Fibroblast of villous mesenchyme (primary cell): Measurements from ENCODE around the gene ZNF512B. TPM values are rescaled to one million over a fixed set of nuclear protein-coding genes. Genes with fewer than 3 reads are reported as not detected.
"Not testable (repeated sequence)": the region's sequence is repeated elsewhere in the genome, so short reads cannot be mapped to it uniquely, and the experiment has no call there.

Source experiments
- DNase-seq: peaks from one replicate; pipeline ENCODE4 v3.0.0-alpha.2; 2010; ENCODE audit warnings: low read depth
- H3K4me3 ChIP-seq: 2 replicates; pipeline ENCODE4 v1.5.1; 2011; ENCODE audit warnings: low read depth, mild to moderate bottlenecking, low read length
- total RNA-seq: library from RNA; depleted of rRNA; stranded (reverse); fragments of >200 nt; gene quantifications from 2 replicates; pipeline ENCODE4 v1.2.3, GENCODE V29; 2012
- TF ChIP-seq, protein P1 (sequence below): IDR thresholded peaks from 2 replicates; pipeline ENCODE4 v1.5.1; 2012; ENCODE audit warnings: low read depth, mild to moderate bottlenecking, low read length; ENCODE audit not compliant: insufficient read depth

ZNF512B gene
- total RNA-seq, 1 donor: 13.8 TPM

DNA sequence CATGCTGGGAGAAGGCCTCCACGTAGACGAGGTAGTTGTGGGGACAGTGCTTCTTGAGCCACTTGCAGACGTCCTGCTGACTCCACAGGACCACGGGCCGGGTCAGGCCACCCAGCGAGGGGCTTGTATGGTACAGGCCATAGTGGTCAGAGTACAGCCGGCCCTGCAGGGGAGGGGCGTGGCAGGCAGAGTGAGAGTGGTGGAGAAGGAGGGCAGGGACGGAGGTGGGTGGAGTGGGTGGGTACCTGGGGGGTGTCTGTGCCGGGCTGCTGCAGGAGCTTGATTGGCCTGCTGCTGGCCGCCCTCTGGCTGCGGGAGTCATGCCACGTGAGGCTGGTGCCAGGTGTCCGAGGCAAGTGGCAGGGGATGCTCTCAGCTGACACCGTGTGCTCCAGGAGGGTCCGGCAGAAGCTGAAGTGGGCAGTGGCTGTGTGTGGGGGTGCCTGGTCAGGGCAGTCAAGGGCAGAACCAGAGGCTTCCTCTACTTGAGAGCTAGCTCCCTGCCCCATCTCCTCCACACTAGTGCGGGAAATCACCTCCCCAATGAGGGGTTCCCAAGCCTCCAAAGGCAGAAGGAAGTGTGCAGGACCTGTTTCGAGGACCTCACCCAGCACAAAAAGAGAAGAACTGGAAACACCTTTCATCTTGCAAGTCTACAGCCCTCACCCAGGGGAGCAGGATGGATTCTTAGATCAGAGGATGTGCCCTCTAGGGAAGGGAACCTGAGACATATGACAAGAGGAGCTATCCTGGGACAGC is 7.4 kb upstream of the ZNF512B start:
- H3K4me3 ChIP-seq: no peak overlapping the region
- no peak for DNase-seq
- TF ChIP-seq, protein P1, sequence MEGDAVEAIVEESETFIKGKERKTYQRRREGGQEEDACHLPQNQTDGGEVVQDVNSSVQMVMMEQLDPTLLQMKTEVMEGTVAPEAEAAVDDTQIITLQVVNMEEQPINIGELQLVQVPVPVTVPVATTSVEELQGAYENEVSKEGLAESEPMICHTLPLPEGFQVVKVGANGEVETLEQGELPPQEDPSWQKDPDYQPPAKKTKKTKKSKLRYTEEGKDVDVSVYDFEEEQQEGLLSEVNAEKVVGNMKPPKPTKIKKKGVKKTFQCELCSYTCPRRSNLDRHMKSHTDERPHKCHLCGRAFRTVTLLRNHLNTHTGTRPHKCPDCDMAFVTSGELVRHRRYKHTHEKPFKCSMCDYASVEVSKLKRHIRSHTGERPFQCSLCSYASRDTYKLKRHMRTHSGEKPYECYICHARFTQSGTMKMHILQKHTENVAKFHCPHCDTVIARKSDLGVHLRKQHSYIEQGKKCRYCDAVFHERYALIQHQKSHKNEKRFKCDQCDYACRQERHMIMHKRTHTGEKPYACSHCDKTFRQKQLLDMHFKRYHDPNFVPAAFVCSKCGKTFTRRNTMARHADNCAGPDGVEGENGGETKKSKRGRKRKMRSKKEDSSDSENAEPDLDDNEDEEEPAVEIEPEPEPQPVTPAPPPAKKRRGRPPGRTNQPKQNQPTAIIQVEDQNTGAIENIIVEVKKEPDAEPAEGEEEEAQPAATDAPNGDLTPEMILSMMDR: no peak

DNA sequence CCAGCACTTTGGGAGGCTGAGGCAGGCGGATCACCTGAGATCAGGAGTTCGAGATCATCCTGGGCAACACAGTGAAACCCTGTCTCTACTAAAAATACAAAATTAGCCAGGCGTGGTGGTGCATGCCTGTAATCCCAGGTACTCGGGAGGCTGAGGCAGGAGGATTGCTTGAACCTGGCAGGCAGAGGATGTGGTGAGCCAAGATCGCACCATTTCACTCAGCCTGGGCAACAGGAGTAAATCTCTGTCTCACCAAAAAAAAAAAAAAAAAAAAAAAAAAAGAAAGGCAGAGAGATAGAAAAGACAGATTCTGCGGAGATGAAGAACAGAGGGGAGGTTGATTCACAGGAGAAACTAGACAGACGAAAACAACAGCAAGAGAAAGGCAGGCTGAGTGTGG is 6.8 kb upstream of the ZNF512B start:
- H3K4me3 ChIP-seq, DNase-seq: not testable (repeated sequence)

DNA sequence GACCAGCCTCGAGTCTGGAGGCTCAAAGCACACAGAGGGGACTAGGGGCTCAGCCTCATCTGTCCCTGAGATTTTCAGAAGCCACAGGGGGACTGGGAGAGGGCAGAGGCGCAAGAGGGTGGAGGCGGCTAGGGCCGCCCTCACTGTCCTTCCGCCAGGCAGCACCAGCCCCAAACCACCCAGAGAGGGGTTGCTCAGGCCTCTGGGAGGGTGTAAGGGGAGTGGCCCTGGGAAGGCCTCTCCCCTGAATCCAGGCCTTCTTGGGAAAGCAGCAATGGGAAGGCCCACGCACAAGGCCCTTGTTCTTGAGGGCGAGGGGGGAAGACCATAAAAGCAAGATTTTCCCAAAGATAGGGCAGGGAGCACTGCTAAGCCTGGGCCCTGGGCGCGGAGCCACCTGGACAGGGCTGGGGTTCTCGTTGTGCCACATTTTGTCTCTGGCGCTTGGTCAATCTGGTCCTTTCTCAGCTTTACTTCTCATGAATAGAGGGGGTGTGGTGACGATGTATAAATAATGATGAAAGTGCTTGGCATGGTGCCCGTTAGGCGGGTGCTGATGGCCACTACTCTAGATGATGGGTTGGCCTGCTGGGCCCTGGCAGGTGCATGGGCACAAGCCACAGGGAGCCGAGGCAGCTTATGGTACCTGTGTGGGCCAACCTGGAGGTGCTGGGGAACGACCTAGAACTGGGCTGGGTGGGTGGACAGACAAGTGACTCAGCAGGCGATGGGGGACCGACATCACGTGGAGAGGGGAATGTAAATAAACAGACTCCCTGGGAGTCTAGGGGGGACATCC is 4.9 kb upstream of the ZNF512B start:
- no peak overlapping the region for H3K4me3 ChIP-seq
- TF ChIP-seq, protein P1: no peak
- DNase-seq: no peak

DNA sequence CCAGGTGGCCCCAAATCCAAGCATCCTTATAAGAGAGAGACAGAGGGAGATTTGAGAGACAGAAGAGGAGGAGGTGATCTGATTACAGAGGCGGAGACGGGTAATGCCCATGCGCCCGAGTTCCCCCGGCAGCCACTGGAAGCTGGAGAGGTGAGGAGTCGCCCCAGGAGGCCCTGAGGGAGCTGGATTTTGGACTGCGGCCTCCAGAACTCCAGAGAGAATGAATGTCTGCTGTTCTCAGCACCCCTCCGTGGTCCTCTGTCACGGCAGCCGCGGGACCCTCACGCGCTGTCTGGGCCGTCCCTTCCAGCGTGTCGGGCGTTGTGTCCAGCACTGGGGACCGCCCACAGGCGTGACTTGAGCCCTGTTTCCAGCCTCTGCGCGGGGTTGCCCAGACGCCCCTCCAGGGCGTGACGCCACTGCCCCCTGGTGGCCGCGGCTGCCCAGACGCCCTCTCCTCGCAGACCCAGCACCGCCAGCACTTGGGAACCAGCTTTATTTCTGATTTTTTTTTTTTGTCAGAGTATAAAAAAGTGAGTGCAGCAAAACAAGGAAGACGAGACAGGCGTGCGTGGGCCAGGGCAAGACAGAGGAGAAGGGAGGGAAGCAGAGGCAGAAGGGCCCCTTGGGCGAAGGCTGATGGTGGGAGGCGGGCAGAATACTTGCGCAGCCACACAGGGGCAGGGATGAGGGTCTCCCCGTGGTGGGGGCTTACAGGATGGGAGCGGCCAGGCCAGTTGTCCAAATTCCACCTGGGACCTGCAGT is 4.1 kb upstream of the ZNF512B start:
- H3K4me3 ChIP-seq: peak overlapping the region; percentile 64
- TF ChIP-seq, protein P1: peak; percentile 97
- DNase-seq: peak; percentile 83

DNA sequence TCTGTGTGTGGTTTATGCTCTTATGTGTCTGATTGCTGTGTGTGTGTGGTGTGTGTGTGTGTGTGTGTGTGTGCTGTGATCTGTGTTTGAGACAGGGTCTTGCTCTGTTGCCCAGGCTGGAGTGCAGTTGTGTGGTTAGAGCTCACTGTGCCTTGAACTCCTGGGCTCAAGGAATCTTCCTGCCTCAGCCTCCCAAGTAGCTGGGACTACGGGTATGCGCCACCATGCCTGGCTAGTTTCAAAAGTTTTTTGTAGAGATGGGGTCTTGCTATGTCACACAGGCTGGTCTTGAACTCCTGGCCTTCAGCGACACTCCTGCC is 3.4 kb upstream of the ZNF512B start:
- H3K4me3 ChIP-seq: no peak overlapping the region
- DNase-seq: no peak
- TF ChIP-seq, protein P1: no peak

DNA sequence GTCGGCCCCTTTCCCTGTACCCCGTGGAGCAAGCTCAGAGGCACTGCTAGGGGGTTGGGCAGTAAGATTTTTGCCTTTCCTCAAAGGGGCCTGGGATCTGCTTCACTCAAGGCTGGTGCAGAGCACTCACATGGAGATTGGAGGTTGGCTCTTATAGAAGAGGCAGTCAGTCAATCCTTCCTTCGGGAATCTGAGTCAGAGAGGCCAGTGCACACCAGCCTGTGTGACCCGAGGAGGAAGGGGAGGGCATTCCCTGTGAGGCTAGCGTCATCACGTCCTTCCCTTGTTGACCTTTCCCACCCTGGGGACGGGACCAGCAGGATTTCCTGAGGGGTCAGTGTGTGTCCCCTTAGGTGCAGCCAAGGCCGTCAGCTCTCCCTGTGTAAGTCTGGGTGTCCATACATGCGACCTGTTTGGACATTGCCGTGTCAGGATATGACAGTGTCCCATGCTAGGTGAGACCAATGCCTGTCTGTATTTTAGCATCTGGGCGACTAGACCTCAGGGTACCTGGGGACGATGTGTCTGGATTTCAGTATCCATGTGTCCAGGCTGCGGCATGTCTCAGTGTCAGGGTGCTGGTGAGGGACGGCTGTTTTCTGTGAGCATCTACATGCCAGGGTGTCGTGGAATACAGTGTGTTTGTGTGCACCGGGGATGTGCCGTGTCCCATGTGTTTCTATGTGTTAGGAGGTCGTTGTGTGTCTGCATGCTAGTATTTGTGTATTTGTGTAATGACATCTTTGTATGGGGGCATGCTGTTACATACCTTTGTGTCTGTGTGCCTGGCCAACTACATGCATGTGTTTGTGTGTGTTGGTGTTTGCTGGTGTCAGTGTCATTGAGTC is 2.8 kb upstream of the ZNF512B start:
- DNase-seq: no peak
- TF ChIP-seq, protein P1: no peak
- H3K4me3 ChIP-seq: no peak overlapping the region

DNA sequence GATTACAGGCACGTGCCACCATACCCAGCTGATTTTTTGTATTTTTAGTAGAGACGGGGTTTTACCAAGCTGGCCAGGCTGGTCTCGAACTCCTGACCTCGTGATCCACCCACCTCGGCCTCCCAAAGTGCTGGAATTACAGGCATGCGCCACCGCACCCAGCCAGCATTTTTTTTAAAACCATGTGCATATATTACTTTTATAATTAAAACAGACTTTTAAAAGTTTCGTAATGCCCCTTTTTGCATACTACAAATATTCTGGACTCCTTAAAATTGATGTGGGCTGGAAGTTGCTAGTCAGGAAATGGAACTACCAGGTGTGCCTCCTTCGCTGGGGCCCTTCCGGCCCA is 2.2 kb upstream of the ZNF512B start:
- not testable (repeated sequence) for H3K4me3 ChIP-seq, DNase-seq
